Superior temporal gyrus (tissue), 1 donor: ENCODE results near the gene CELF3.
"Not testable (repeated sequence)": the region's sequence is repeated elsewhere in the genome, so short reads cannot be mapped to it uniquely, and the experiment has no call there.

ENCODE experiments used
- DNase-seq: peaks from one replicate; pipeline ENCODE4 v3.0.0-alpha.2; 2016; ENCODE audit errors: extremely low spot score

CELF3 gene

DNA sequence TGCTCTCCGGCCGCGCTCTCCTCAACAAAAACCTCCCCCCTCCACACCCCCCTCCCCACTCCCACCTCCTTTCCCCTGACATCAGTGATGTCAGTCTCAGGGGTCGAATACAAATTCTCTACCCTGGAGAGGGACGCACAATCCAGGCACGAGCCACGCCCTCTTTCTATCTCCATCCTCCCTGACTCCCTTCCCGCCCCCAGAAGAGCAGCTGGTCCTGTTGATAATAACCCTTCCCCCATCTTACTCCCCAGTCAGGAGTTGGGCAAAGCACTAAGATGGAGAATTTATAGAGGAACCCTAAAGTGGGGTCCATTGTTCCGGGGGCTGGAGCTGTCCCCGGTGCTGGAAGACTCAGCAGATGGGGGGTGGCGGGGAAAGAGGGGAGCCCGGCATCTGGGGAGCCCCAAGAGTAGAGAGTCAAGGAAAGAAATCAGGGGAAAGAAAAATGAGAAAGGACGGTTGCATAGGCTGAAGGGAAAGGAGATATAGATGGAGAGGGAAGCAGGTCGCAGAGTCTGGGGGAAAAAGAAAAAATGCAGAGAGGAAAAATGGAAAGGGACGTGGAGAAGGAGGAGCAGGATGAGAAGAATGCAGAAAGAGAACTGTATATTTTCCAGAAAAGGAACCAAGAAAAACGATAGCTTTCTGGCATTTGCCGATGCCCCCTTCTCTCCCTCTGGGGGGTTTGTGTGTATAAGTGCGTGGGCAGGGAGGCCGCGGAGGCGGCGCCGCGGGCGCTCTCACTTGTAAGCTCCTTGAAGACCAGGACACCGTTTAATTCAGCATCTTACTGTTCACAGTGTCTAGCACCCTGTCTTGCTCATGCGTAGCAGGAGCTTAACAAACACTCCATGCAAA, at the start of gene CELF3:
CELF3 (minus strand) TSS at position 33 of the 861 bp plus-strand sequence. CDS start 783 bp downstream, outside the sequence.
- DNase-seq, result peak; percentile 76

DNA sequence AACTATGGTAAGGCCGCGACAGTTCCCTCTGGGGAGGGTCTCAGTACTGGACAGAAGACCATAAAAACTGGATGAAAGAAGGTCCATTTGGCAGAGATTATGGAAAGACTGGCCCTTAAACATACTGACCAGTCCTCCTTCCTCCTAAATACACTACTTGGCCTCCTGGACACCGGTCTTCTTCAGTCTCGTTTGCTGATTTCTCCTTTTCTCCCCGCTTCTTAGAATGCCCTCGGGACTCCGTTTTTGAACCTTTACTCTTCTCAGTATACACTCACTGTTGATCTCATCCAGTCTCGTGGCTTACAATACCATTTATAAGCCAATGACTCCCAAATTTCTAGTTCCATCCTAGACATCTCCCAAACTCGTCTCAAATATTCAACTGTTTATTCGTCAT, 47.4 kb upstream of the CELF3 start:
- DNase-seq, result no peak

GRCh38 chr1:151762941-151763921, 46.6 kb upstream of the CELF3 start, which contains the start of gene MRPL9:
Gene MRPL9, minus strand, starts transcription at chr1:151763496. Its CDS starts 17 bp downstream, at chr1:151763479.
- DNase-seq, result peak; percentile 81

DNA sequence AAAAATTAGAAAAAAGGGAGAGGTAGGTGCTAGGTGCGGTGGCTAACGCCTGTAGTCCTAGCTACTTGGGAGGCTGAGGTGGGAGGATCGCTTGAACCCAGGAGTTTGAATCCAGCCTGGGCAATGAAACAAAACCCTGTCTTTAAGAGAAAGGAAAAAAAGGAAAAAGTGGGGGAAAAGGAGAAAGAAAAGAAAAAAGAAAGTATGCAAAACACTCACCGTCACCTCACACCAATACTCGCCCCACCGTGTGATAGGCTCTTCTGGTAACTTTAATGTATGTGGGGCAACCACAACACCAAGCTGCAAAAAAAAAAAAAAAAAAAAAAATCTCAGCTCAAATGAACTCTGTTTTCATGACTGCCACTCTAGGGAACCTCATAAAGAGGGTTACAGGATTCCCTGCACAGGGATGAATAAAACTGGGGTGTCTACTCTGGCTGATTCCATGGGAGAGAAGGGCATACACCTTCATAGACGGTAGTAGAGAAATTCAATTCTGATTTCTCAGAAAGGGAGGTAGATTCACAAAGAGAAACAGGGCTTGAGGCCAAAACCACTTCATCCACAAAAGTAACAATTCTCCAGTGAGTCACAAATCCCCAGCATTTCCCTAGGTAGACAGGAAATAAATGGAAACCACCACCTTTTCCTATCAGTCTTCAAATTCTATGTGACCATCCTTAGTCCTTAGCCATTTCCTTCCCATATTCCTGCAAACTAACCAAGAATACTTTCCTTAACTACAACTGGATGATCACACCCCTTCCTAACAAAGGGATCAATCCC, 44.2 kb upstream of the CELF3 start:
- DNase-seq, result no peak

- DNase-seq, result no peak
These were observed 42.6 kb upstream of the CELF3 start for GRCh38 chr1:151759241-151759640.

DNA sequence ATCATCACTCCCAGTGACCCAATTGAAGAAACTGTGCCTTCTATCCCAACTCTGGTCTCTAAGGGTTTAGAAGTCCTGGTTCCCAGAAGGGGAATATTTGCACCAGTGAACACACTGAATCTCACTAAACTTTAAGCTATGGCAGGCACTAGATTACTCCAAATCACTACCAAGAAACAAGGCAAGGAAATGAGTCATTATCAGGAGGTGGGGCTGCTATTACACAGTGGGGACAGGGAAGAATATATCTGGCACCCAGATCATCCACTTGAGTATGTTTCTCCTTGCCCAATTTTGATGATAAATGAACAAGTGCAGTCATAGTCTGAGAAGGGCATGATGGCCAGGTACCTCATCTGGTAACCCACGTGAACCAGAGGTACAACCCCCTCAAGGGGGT, 39.7 kb upstream of the CELF3 start:
- DNase-seq, result no peak

DNA sequence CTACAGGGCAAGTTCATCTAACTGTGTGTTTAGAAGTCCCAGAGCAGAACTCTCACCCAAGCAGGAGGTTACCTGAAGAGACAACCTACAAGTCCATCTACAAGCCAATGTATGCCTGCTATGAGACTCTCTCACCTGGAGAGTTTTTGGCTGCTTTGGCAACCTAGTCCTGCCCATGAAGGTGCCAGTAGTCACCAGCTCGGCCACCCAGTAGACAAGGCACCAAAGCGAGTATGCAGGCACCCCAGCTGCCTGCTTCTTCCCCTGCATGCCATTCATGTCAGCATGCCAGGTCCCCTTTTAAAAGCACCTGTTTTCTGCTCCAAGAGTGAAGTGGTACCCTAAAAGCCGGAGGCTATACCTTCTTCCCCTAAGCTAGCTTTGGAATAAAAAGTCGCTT, 24.9 kb upstream of the CELF3 start:
- no peak for DNase-seq

- DNase-seq, result no peak
These were observed 23.2 kb upstream of the CELF3 start for GRCh38 chr1:151739590-151740355.

DNA sequence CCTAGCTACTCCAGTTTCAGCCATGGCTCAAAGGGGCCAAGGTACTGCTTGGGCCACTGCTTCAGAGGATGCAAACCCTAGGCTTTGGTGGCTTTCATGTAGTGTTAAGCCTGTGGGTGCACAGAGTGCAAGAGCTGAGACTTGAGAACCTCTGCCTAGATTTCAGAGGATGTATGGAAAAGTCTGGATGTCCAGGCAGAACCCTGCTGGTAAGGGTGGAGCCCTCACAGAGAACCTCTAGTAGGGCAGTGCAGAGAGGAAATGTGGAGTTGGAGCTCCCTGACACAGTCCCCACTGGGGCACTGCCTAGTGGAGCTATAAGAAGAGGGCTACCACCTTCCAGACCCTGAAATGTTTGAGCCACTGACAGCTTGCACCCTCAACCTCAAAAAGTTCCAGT, 20.9 kb upstream of the CELF3 start:
- DNase-seq, result no peak

DNA sequence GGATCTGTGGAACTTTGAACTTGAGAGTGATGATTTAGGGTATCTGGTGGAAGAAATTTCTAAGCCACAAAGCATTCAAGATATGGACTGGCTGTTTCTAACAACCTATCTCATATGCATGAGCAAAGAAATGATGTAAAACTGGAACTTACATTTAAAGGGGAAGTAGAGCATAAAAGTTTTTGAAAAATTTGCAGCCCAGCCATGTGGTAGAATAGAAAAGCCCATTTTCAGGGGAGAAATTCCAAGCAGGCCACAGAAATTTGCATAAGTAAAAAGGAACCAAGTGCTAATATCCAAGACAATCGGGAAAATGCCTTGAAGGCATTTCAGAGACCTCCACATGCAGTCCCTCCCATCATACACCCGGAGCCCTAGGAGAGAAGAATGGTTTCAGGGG, 20.4 kb upstream of the CELF3 start:
- DNase-seq, result no peak

DNA sequence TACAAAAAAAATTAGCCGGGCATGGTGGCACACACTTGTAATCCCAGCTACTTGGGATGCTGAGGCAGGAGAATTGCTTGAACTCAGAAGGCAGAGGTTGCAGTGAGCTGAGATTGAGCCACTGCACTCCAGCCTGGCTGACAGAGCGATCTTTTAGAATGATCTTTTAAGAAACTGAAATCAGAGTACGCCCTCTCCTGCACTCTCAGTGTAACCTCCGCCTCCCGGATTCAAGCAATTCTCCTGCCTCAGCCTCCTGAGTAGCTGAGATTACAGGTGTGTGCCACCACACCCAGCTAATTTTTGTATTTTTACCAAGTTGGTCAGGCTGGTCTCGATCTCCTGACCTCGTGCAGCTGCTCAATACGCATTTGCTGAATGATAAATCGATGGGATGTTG, 17.4 kb upstream of the CELF3 start:
- not testable (repeated sequence) for DNase-seq

GRCh38 chr1:151733126-151733525, 16.5 kb upstream of the CELF3 start:
- DNase-seq, result no peak

GRCh38 chr1:151729966-151730291, 13.3 kb upstream of the CELF3 start:
- DNase-seq, result no peak

DNA sequence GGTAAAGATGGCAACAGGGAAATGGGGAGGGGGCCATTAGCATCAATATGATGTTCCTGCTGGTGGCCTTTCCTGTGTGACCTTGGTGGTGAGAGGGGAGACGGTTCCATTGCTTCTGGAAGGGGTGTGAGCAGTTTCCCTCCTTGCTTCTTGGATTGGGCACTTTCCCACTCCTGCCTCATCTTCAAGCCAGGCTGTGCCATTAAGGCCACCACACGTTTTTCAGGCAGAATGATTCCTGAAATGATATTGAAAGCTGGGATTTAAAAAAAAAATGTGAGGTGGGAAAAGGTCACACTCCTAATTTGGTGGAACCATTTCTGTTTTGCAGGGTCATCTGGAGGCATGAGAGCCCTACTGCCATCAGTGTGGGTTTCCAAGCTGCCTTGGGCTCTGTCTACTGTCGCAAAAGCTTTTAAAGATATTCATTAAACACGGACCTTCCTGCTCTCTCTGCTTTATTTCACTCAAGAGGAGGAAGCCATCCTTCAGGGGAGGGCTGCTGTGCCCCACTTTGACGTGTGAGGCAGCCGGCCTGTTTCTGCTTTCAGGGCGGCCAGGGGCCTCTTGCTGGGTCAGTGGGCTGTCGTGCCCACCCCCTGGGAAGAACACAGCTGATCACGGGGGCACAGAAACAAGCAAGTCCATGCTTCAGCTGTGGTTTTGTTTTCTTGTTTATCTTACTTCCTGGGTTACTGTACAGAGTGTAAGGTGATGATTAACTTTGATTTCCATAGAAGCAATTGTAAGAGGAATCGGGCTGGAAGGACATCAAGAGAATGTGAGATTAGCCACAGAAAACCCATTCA, 12.8 kb upstream of the CELF3 start:
- no peak for DNase-seq

GRCh38 chr1:151728151-151729054, 11.8 kb upstream of the CELF3 start:
- peak; percentile 82 for DNase-seq

DNA sequence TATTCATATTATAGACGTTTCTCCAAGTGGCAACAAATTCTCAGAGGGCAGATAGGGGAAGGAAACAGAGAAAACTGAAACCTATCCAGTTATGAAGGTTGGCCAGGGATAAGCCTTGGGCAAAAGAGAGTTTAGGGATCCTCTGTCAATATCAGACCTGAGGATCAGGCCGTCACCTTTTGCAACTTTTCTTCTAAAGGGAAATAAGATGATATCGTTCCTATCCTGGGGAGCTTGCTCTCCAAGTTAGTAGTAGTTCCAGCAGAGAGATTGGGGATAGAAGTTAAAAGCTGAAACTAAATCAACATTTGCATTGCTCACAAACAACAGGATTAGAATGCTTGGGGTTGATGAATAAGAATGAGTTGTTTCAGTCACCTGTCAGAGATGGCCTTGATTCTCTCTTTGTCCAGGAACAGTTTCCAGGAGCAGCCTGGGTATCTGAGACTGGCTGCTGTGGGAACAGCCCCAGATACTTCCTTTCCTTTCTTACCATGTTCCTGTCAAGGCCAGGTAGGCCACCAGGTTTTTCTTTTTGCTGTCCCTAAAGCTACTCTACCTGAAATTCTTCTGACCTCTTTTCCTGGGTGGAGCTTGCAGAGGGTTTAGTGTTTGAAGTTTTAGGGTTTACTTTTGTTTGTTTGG, 7.2 kb upstream of the CELF3 start:
- no peak for DNase-seq

- no peak for DNase-seq
These were observed 5.3 kb upstream of the CELF3 start for GRCh38 chr1:151721788-151722510.
